ENCODE results near the gene MMP10.
A peak's percentile ranks its signal among the peaks of the same experiment; 100 is the strongest.
"Not testable (repeated sequence)": the region's sequence is repeated elsewhere in the genome, so short reads cannot be mapped to it uniquely, and the experiment has no call there.

Gene MMP10

GRCh38 chr11:102783016-102783415 lies 2.6 kb upstream of the MMP10 start:
- no peak for DNase-seq

GRCh38 chr11:102781676-102782075 lies 1.2 kb upstream of the MMP10 start:
- no peak for DNase-seq

GRCh38 chr11:102776454-102776853 lies 4.0 kb downstream of the MMP10 start:
- DNase-seq: no peak

GRCh38 chr11:102773386-102773785 lies 7.0 kb downstream of the MMP10 start:
- no peak for DNase-seq

- no peak for DNase-seq
These were observed 9.1 kb downstream of the MMP10 start for GRCh38 chr11:102771351-102771750.

- no peak for DNase-seq
These were observed 10.2 kb downstream of the MMP10 start for GRCh38 chr11:102770191-102770590.

GRCh38 chr11:102767800-102768199 lies 12.6 kb downstream of the MMP10 start:
- DNase-seq: no peak

- DNase-seq: no peak
These were observed 17.0 kb downstream of the MMP10 start for GRCh38 chr11:102763440-102763839.

- no peak for DNase-seq
These were observed 18.1 kb downstream of the MMP10 start for GRCh38 chr11:102762361-102762767.

- no peak for DNase-seq
These were observed 18.7 kb downstream of the MMP10 start for GRCh38 chr11:102761646-102762238.

GRCh38 chr11:102760344-102761035 lies 19.9 kb downstream of the MMP10 start:
- DNase-seq: no peak

- no peak for DNase-seq
These were observed 22.4 kb downstream of the MMP10 start for GRCh38 chr11:102757823-102758549.

- DNase-seq: no peak
These were observed 27.2 kb downstream of the MMP10 start for GRCh38 chr11:102753267-102753666.

- DNase-seq: no peak
These were observed 28.8 kb downstream of the MMP10 start for GRCh38 chr11:102751673-102752072.

GRCh38 chr11:102749101-102749722 lies 31.2 kb downstream of the MMP10 start:
- DNase-seq: no peak

- peak; percentile 25 for DNase-seq
These were observed 33.5 kb downstream of the MMP10 start for GRCh38 chr11:102746746-102747578.

- no peak for DNase-seq
These were observed 45.8 kb downstream of the MMP10 start for GRCh38 chr11:102734650-102735049.

- DNase-seq: peak; percentile 68
These were observed 47.1 kb downstream of the MMP10 start for GRCh38 chr11:102733232-102733875.

- not testable (repeated sequence) for DNase-seq
These were observed 49.5 kb downstream of the MMP10 start for GRCh38 chr11:102730944-102731343.

GRCh38 chr11:102729849-102730815 lies 50.3 kb downstream of the MMP10 start:
- DNase-seq: no peak

GRCh38 chr11:102727890-102728289 lies 52.5 kb downstream of the MMP10 start:
- DNase-seq: no peak
